ENCODE measurements around the gene GNRH2. TPM values are rescaled to one million over a fixed set of nuclear protein-coding genes. Genes with fewer than 3 reads are reported as not detected.
"Not testable (repeated sequence)": the region's sequence is repeated elsewhere in the genome, so short reads cannot be mapped to it uniquely, and the experiment has no call there.

GNRH2 gene
- total RNA-seq, 3 donors from 2014 or later = 0.46 to 3.0 (median 0.90) TPM

DNA sequence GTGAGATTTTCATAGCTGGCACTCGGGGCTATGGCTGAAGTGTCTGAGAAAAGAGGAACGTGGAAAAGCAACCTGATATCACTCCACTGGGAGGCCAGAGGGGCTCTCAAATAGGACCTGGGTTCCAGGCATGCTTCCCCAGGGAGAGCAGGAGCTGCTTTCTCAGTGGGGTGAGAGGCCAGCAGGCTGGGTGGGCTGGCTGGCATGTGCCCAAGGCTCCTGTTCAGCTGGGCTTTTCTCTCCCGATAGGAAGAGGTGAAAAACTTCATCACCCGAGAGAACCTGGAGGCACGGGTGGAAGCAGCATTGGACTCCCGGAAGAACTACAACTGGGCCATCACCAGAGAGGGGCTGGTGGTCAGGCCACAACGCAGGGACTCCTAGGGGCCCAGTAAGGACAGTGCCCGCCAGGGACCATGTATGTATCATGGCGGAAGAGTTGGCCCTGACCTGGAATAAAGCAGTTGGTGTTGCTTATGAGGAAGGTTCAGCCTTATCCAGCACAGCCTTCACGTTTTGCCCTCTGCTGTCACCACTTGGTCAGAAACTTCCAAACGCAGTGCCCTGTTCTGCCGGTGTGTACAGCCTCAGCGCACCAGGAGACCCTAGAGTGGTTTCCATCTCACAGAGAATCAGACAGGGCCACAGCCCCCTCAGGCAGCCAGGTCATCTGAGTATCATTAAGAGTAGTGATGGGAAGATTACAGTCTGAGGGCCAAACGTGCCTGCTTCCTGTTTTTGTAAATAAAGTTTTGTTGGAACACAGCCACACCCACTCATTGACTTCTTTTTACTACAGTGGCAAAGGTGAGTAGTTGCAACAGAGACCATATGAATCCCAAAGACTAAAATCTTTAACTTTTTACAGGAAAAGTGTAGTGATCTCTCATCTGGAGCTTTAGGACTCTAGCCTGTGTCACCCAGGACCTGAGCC lies 4.3 kb downstream of the GNRH2 start:
- peaks cover 15% of the 10 kb centered on the region for H3K4me1 Mint-ChIP-seq (ENCODE audit: low read depth)
- H3K36me3 Mint-ChIP-seq (ENCODE audit: insufficient read depth) = peaks cover 14% of the 10 kb centered on the region
- H3K27me3 Mint-ChIP-seq (ENCODE audit: low read depth) = no peaks in the 10 kb centered on the region
- ATAC-seq (no peak), DNase-seq (no peak)
- no peaks in the 10 kb centered on the region for H3K9me3 Mint-ChIP-seq
- peak overlapping the region; percentile 90 for H3K4me3 Mint-ChIP-seq

DNA sequence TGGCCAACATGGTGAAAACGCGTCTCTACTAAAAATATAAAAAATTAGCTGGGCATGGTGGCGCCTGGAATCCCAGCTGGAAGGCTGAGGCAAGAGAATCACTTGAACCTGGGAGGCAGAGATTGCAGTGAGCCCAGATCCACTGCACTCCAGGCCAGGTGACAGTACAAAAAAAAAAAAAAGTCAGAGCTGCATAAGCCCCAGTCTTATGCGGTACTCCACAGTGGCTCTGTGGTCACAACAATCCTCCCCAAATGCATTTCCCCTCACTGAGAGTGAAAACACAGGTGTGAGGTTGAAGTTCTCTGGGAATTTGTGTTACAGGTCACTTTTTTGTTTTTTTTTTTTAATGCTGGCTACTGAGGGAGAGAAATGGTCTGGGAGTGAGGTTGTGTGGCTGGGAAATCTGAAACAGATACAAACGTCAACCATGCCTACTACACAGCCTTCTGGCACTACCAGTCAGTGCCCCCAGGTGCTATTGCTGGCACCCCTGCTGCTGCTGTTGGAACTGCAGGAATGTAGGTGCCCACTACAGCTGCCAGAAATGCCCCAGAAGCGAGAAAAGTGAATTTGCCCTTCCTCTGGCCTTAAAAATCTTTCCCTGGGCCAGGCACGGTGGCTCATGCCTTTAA lies 8.1 kb downstream of the GNRH2 start:
- H3K4me3 Mint-ChIP-seq = no peak overlapping the region
- peaks cover 10% of the 10 kb centered on the region for H3K4me1 Mint-ChIP-seq (ENCODE audit: low read depth)
- ATAC-seq = peak in 1 of 2 donors; percentile 53
- no peaks in the 10 kb centered on the region for H3K27me3 Mint-ChIP-seq (ENCODE audit: low read depth)
- peaks cover 14% of the 10 kb centered on the region for H3K36me3 Mint-ChIP-seq (ENCODE audit: insufficient read depth)
- no peaks in the 10 kb centered on the region for H3K9me3 Mint-ChIP-seq
- DNase-seq = no peak

DNA sequence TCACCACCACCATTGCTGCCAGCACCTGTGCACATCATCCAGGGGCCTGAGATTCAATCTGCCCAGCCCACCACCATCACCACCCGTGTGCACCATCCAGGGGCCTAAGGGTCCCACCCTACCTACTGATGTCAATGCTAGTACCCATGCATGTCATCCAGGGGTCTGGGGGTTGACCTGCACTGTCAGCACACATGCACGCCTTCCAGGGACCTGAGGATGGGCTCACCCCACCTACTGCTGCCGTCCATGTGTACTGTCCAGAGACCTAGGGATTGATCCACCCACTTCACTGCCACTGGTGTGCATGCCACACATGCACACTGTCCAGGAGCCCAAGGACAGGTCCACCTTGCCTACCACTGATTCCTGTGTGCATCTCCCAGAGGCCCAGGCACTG lies 16.1 kb downstream of the GNRH2 start:
- no peak for ATAC-seq
- Mint-ChIP-seq H3K4me3 (no peak overlapping the region), H3K4me1 (ENCODE audit: low read depth) (peaks cover 7% of the 10 kb centered on the region), H3K9me3 (no peaks in the 10 kb centered on the region), H3K27me3 (ENCODE audit: low read depth) (no peaks in the 10 kb centered on the region), H3K36me3 (ENCODE audit: insufficient read depth) (no peaks in the 10 kb centered on the region)
- no peak for DNase-seq

DNA sequence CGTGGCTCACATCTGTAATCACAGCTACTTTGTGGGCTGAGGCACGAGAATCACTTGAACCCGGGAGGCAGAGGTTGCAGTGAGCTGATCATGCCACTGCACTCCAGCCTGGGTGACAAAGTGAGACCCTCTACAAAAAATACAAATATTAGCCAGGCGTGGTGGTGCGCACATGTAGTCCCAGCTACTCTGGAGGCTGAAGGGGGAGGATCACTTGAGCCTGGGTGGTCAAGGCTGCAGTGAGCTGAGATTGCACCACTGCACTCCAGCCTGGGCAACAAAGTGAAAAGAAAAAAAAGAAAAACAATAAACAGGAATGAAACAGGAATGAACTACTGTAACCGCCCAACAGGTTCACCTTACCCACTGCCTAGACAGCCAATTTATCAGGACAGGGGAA lies 20.7 kb downstream of the GNRH2 start:
- not testable (repeated sequence) for DNase-seq; H3K9me3 Mint-ChIP-seq; H3K4me3 Mint-ChIP-seq; ATAC-seq; H3K36me3 Mint-ChIP-seq (ENCODE audit: insufficient read depth); H3K27me3 Mint-ChIP-seq (ENCODE audit: low read depth)
- H3K4me1 Mint-ChIP-seq (ENCODE audit: low read depth) = peaks cover 12% of the 10 kb centered on the region

DNA sequence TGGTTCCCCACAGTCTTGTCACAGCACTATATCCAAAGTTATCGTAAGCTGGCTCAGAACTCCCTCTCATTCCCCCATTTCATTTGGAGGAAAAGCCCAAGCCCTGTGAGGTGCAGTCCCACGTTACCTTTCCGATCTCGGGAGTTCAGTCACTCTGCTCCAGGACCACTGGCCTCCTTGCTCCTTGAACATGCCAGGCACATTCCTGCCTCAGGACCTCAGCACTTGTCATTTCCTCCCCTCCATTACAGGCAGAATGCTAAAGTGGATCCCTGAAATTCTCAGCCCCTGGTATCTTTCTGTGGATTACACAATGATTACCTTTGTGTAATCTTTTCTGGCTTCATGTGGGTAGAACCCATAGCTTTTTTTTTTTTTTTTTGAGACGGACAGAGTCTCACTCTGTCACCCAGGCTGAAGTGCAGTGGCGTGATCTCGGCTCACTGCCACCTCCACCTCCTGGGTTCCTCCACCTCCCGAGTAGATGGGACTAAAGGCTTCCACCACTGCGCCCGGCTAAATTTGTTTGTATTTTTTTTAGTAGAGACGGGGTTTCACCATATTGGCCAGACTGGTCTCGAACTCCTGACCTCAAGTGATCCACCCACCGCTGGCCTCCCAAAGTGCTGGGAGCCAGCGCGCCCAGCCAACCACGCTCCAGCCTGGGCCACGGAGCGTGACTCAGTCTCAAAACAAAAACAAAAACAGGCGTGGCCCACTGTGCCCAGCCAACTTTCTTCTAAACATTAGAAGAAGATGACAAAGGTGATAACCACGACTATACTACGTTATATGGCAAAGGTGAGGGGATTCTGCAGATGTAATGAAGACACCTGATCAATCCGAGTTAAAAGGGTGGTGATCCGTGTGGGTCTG lies 24.0 kb downstream of the GNRH2 start:
- Mint-ChIP-seq H3K27me3 (ENCODE audit: low read depth) (peaks cover 3% of the 10 kb centered on the region), H3K36me3 (ENCODE audit: insufficient read depth) (peaks cover 3% of the 10 kb centered on the region), H3K4me1 (ENCODE audit: low read depth) (peaks cover 17% of the 10 kb centered on the region), H3K4me3 (no peak overlapping the region), H3K9me3 (no peaks in the 10 kb centered on the region)
- DNase-seq = no peak
- ATAC-seq = no peak

GRCh38 chr20:3068075-3068474 lies 24.7 kb downstream of the GNRH2 start:
- ATAC-seq (no peak), DNase-seq (no peak)
- Mint-ChIP-seq H3K36me3 (ENCODE audit: insufficient read depth) (peaks cover 3% of the 10 kb centered on the region), H3K27me3 (ENCODE audit: low read depth) (peaks cover 3% of the 10 kb centered on the region), H3K9me3 (no peaks in the 10 kb centered on the region), H3K4me1 (ENCODE audit: low read depth) (peaks cover 20% of the 10 kb centered on the region), H3K4me3 (no peak overlapping the region)

DNA sequence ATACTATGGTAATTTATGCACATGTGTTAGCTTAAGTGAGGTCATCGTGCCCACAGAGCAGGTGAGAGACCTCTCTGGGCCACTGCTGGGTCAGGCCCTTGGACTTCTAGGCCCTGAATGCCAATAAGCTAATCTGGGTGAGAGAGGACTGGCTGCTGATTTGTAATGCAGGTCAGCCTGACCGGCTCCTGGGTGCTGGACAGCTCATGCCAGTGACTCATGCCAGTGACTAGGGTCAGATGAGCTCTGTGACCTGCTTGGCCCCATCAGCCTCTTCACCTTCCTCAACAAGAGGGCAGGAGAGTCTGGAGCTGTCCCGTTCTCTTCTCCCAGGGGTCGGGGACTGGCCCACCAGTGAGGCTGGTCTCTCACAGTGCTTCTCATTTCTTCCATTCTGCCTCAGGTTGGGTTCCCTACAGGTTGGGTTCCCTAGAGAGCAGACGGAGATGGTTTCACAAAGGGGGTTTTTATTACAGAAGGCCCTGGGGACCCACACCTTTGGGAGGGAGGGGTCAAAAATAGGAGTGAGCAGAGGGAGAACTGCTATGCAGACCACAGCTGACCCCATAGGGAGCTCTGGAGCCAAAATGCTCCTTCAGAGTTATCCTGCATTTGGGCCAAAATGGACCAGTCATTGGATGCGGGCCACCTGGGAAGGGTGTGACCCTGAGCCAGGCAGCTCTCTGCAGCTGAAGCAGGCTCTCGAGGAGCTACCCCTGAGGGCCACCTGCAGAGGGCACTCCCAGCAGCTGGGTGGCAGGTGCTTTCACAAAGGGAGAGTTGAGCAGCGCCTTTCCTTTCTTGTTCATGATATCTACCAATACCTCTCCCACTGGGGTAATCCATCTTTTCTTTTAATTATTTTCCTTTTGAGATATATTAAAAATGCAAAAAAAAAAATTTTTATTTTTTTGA lies 25.8 kb downstream of the GNRH2 start:
- Mint-ChIP-seq H3K4me3 (no peak overlapping the region), H3K27me3 (ENCODE audit: low read depth) (peaks cover 3% of the 10 kb centered on the region), H3K36me3 (ENCODE audit: insufficient read depth) (peaks cover 3% of the 10 kb centered on the region), H3K4me1 (ENCODE audit: low read depth) (peaks cover 20% of the 10 kb centered on the region), H3K9me3 (no peaks in the 10 kb centered on the region)
- peak; percentile 41 for DNase-seq
- ATAC-seq = no peak

DNA sequence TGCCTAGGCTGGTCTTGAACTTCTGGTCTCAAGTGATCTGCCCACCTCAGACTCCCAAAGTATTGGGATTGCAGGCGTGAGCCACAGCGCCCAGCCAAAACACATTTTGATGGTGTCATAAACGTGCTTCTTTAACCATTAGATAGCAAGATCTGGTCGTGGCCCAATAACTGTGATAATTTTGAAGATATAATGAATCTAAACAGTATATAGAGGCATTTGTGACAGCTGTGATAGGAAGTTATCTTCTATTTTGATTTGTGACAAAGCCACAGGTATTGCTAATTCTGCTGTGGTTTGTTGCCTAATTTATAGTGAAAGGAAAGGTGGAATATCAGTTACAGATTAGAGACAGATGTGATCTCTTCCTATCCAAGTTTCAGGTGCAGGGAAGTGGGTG lies 27.3 kb downstream of the GNRH2 start:
- H3K9me3 Mint-ChIP-seq = no peaks in the 10 kb centered on the region
- peaks cover 3% of the 10 kb centered on the region for H3K36me3 Mint-ChIP-seq (ENCODE audit: insufficient read depth)
- no peak for DNase-seq
- H3K27me3 Mint-ChIP-seq (ENCODE audit: low read depth) = peaks cover 3% of the 10 kb centered on the region
- no peak for ATAC-seq
- peak overlapping the region; percentile 79 for H3K4me3 Mint-ChIP-seq
- H3K4me1 Mint-ChIP-seq (ENCODE audit: low read depth) = peaks cover 20% of the 10 kb centered on the region

DNA sequence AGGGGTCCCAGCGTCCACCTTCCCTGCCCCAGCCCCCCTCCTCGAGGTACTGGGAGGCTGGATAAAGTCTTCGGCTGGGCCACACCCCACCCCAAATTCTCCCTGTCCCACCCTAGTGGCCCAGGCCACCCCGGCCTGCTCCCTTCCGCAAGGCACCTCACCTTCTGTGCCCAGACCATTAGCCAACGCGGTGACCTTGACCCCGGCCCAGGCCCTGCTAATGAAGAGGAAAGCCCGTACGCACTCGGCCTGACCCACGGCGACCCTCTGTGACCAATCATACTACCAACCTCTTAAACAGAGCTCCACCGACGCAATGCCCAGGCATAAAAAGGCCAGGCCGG lies 27.8 kb downstream of the GNRH2 start:
- H3K36me3 Mint-ChIP-seq (ENCODE audit: insufficient read depth) = peaks cover 3% of the 10 kb centered on the region
- peak overlapping the region; percentile 79 for H3K4me3 Mint-ChIP-seq
- H3K27me3 Mint-ChIP-seq (ENCODE audit: low read depth) = peaks cover 3% of the 10 kb centered on the region
- no peak for DNase-seq
- no peak for ATAC-seq
- peaks cover 20% of the 10 kb centered on the region for H3K4me1 Mint-ChIP-seq (ENCODE audit: low read depth)
- no peaks in the 10 kb centered on the region for H3K9me3 Mint-ChIP-seq

- H3K4me1 Mint-ChIP-seq (ENCODE audit: low read depth) = peaks cover 23% of the 10 kb centered on the region
- peaks cover 3% of the 10 kb centered on the region for H3K27me3 Mint-ChIP-seq (ENCODE audit: low read depth)
- H3K9me3 Mint-ChIP-seq = no peaks in the 10 kb centered on the region
- peak within 1 kb of the TSS; percentile 79 for H3K4me3 Mint-ChIP-seq
- ATAC-seq = peak; percentile 91
- DNase-seq = peak; percentile 74
- H3K36me3 Mint-ChIP-seq (ENCODE audit: insufficient read depth) = peaks cover 3% of the 10 kb centered on the region
Measured at GRCh38 chr20:3071610-3072529, 28.4 kb downstream of the GNRH2 start, which contains the start of gene OXT. Gene OXT (plus strand): TSS chr20:3071620. CDS start chr20:3071656, 36 bp downstream.

DNA sequence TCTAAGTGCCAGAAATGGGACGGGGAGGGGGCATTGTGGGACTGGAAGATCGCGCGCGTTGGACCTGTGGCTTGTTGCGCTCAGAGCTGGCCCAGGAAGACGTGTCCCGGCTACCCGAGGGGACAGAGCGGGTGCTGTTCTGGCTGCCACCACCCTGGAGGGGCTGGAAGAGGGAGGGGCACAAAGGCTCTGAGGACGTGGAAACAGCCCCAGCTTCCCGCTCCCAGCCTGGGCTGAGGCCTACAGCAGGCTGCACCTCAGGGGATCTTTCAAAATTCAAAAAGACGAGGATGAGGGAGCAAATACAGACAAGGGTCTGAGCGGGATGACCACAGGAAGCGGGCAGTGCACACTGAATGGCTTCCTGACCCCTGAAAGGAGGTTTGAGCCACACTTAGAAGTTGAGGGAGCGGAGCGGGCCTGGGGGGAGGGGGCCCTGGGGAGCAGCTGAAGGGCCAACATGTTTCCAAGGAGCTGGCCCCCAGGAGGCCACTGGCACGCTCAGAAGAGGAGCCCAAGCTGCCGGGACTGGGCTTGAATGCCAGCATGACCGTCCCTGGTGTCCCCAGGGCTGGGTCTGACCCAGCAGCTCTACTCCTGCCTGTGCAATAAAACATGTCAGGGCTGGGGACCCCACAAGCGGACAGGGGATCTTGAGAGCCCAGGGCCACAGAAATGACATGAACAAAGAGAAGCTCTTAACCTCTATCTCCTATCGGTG lies 29.3 kb downstream of the GNRH2 start:
- Mint-ChIP-seq H3K4me1 (ENCODE audit: low read depth) (peaks cover 29% of the 10 kb centered on the region), H3K4me3 (peak overlapping the region; percentile 79), H3K9me3 (no peaks in the 10 kb centered on the region), H3K27me3 (ENCODE audit: low read depth) (peaks cover 3% of the 10 kb centered on the region), H3K36me3 (ENCODE audit: insufficient read depth) (peaks cover 3% of the 10 kb centered on the region)
- ATAC-seq (no peak), DNase-seq (no peak)

- Mint-ChIP-seq H3K4me3 (peak overlapping the region; percentile 37), H3K4me1 (ENCODE audit: low read depth) (peaks cover 32% of the 10 kb centered on the region)
- not testable (repeated sequence) for ATAC-seq; H3K9me3 Mint-ChIP-seq; DNase-seq; H3K27me3 Mint-ChIP-seq (ENCODE audit: low read depth); H3K36me3 Mint-ChIP-seq (ENCODE audit: insufficient read depth)
Measured at GRCh38 chr20:3073251-3073643, 29.8 kb downstream of the GNRH2 start.

Measured in activated T-cell treated with anti-CD3 and anti-CD28 coated beads, Interleukin-2, amount 50 U/mL, for 4 hours (primary cell).